ENCODE data around the gene FRMD4A.

Gene FRMD4A

GRCh38 chr10:13678101-13678843 lies 652.5 kb downstream of the FRMD4A start:
- no peak for DNase-seq

- no peak for DNase-seq
Observed at GRCh38 chr10:13674645-13675588, 655.8 kb downstream of the FRMD4A start.

- DNase-seq: no peak
Observed at GRCh38 chr10:13673156-13673555, 657.6 kb downstream of the FRMD4A start.

GRCh38 chr10:13672548-13672947 lies 658.2 kb downstream of the FRMD4A start:
- DNase-seq: no peak

- no peak for DNase-seq
Observed at GRCh38 chr10:13671904-13672303, 658.8 kb downstream of the FRMD4A start.

GRCh38 chr10:13670311-13670710 lies 660.4 kb downstream of the FRMD4A start:
- DNase-seq: no peak

- DNase-seq: no peak
Observed at GRCh38 chr10:13669901-13670300, 660.8 kb downstream of the FRMD4A start.

GRCh38 chr10:13669182-13669855 lies 661.4 kb downstream of the FRMD4A start:
- DNase-seq: no peak

GRCh38 chr10:13668126-13668525 lies 662.6 kb downstream of the FRMD4A start:
- no peak for DNase-seq

- DNase-seq: no peak
Observed at GRCh38 chr10:13665516-13666262, 665.0 kb downstream of the FRMD4A start.

GRCh38 chr10:13661256-13661655 lies 669.5 kb downstream of the FRMD4A start:
- no peak for DNase-seq

GRCh38 chr10:13660551-13660920 lies 670.2 kb downstream of the FRMD4A start:
- DNase-seq: no peak

- no peak for DNase-seq
Observed at GRCh38 chr10:13659887-13660550, 670.7 kb downstream of the FRMD4A start.

- no peak for DNase-seq
Observed at GRCh38 chr10:13658871-13659685, 671.6 kb downstream of the FRMD4A start.

- no peak for DNase-seq
Observed at GRCh38 chr10:13658264-13658663, 672.5 kb downstream of the FRMD4A start.

GRCh38 chr10:13657101-13657680 lies 673.5 kb downstream of the FRMD4A start:
- DNase-seq: no peak

- DNase-seq: no peak
Observed at GRCh38 chr10:13656337-13657100, 674.2 kb downstream of the FRMD4A start.

GRCh38 chr10:13654846-13655245 lies 675.9 kb downstream of the FRMD4A start:
- DNase-seq: no peak

GRCh38 chr10:13654118-13654830 lies 676.5 kb downstream of the FRMD4A start:
- no peak for DNase-seq

Measured in NCI-H1092 (cell line).